GM19239 (cell line): Measurements from ENCODE around the gene ST3GAL6.
"Not testable (repeated sequence)": the region's sequence is repeated elsewhere in the genome, so short reads cannot be mapped to it uniquely, and the experiment has no call there.

ENCODE experiments used
- DNase-seq: peaks from one replicate; pipeline ENCODE4 v3.0.0; 2011; ENCODE audit warnings: low spot score; ENCODE audit not compliant: insufficient read length
- FAIRE-seq: peaks from 2 replicates; lab custom pipeline; 2011; peaks lifted over from hg19 to GRCh38; lab: Jason Lieb, UNC

The ST3GAL6 gene

GRCh38 chr3:98831060-98831459 is 67.9 kb downstream of the ST3GAL6 start:
- not testable (repeated sequence) for FAIRE-seq, DNase-seq

- DNase-seq (no peak), FAIRE-seq (no peak)
Observed at GRCh38 chr3:98839846-98840245, 76.7 kb downstream of the ST3GAL6 start.

- peak; percentile 23 for FAIRE-seq
- no peak for DNase-seq
Observed at GRCh38 chr3:98843266-98843959, 80.3 kb downstream of the ST3GAL6 start.
